Lung (tissue), 12 donors: ENCODE data around the gene NEDD9. TPM values are rescaled to one million over a fixed set of nuclear protein-coding genes. Genes with fewer than 3 reads are reported as not detected.

Source experiments
- ATAC-seq: fragments of 200-7000 bp; cut with Tn5 transposase; one replicate; pipeline ENCODE4 v1.9.1; 2020; ENCODE audit warnings: moderate number of reproducible peaks; ENCODE audit not compliant: insufficient read depth, low FRiP score
- DNase-seq, 3 donors: peaks; one replicate each; pipeline ENCODE4 v3.0.0-alpha.2; 2013 to 2017
- H3K27ac ChIP-seq, 2 donors: one replicate each; pipeline ENCODE4 v1.5.1; 2013; ENCODE audit warnings: mild to moderate bottlenecking in 2 of 2, moderate library complexity in 2 of 2, control low read depth in 1 of 2, inconsistent platforms in 1 of 2, low read depth in 1 of 2, low read length in 1 of 2
- H3K27me3 ChIP-seq, 3 donors: one replicate each; pipeline ENCODE4 v1.5.1; 2013; ENCODE audit warnings: low read length in 2 of 3; ENCODE audit not compliant: control insufficient read depth in 3 of 3, insufficient read depth in 3 of 3
- H3K36me3 ChIP-seq, 4 donors: one replicate each; pipeline ENCODE4 v1.5.1; 2013; ENCODE audit warnings: low read length in 4 of 4, mild to moderate bottlenecking in 1 of 4, moderate library complexity in 1 of 4; ENCODE audit not compliant: control insufficient read depth in 4 of 4, insufficient read depth in 4 of 4
- H3K4me1 ChIP-seq, 5 donors: one replicate each; pipeline ENCODE4 v1.5.1; 2013; ENCODE audit warnings: low read length in 5 of 5, mild to moderate bottlenecking in 2 of 5, moderate library complexity in 1 of 5; ENCODE audit not compliant: control insufficient read depth in 5 of 5, insufficient read depth in 5 of 5
- H3K4me3 ChIP-seq: one replicate; pipeline ENCODE4 v1.5.1; 2013; ENCODE audit warnings: mild to moderate bottlenecking, control low read depth, moderate library complexity
- H3K9ac ChIP-seq, 2 donors: one replicate each; pipeline ENCODE4 v1.5.1; 2013; ENCODE audit warnings: low read length in 2 of 2, control low read depth in 1 of 2; ENCODE audit not compliant: insufficient read depth in 1 of 2
- H3K9me3 ChIP-seq, 4 donors: one replicate each; pipeline ENCODE4 v1.5.1; 2013; ENCODE audit warnings: low read length in 3 of 4, mild to moderate bottlenecking in 1 of 4, moderate library complexity in 1 of 4; ENCODE audit not compliant: control insufficient read depth in 4 of 4, insufficient read depth in 3 of 4
- WGBS, 2 donors: extraction: QIAGEN DNeasy Blood & Tissue Kit; methylation state at CpG; one replicate each; pipeline ENCODE4 v1.1.7; 2013; 5-methylcytosine and 5-hydroxymethylcytosine counted together
- polyA plus RNA-seq, 2 donors: library from polyadenylated mRNA; stranded (reverse); fragments of 200-250 nt; gene quantifications; one replicate each; pipeline ENCODE4 v1.2.1, GENCODE V29; 2013
- total RNA-seq, 2 donors: library from RNA; depleted of rRNA in 1 of 2; stranded (reverse); fragments of >200 nt in 1 of 2; gene quantifications; one replicate each; pipeline ENCODE4 v1.2.1, GENCODE V29; 2014 to 2021
- TF ChIP-seq, protein P1 (sequence below): IDR thresholded peaks from 2 replicates; pipeline ENCODE4 v1.5.1; 2012; ENCODE audit warnings: mild to moderate bottlenecking; ENCODE audit errors: control extremely low read depth, extremely low read depth
- donor health status: control.
- donor health status: control.
- donor health status: Bipolar disorder and iron deficiency.
- donor health status: healthy.
- donor health status: DM: yes; HTN: yes; CAD: no.

NEDD9 gene
- total and polyA plus RNA-seq, 4 donors, result 28.2 to 158 (median 125) TPM

DNA sequence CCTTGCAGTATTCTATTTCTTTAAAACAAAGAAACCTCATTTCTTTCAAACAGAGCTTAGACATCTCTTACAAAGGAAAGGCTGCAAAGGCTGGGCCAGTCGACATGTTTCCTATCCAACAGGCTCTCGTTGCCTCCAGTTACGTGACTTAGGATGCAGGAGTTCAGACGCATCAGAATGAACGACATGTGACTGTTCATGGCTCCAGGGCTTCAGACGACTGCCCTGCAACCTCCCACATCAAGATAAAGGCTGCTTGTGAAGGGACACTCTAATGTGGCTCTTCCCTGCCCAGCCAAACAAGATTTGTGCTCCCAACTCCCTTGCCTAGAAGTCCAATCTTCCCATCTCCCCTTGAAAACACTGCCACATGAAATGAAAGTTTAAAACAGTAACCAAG is 14.3 kb upstream of the NEDD9 start:
- WGBS, 2 donors, result 84 to 94% methylated on average over 6 of the region's 6 CpGs

DNA sequence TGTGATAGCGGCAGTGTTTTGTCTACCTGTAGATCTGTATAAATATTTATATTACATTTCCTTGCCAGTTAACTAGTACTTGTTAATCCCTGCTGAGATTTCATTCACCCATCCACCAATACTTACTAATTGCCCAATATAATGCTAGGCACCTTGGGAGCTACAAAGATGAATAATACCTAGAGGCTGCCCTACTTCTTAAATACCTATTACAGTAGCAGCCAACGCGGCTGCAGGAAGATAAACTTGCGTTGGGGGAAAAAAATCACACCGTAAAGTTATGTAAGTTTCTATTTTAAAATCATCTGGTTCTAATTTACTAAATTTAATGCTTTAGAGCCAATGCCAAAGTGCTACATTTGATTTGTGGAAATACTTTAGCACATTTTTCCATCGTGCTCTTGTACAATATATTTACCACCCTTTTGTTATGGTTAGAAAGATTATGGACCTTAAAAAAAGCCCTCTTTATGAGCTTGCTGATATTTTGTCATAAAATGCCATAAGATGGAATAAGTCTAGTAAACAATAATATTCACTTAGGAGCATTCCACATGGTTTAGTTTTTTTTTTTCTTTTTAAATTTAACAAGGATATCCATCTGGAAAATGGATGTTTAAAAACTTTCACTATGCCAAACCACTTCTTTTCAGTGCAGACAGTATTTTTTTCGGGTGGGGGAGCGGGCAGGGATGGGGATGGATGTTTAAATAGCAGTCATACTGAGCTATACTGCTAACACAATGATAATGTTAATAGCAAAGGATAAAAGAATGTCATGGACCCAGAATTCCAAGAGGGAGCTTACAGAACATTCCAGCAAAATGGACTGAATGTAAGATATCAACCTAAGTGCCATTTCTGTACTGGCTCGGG is 13.2 kb upstream of the NEDD9 start:
- Histone ChIP-seq H3K9ac (no peak overlapping the region), H3K4me1 (peaks cover 0 to 16% (median 14%) of the 10 kb centered on the region in 5 donors), H3K27me3 (no peaks in the 10 kb centered on the region), H3K4me3 (no peak overlapping the region), H3K9me3 (peaks cover 0 to 5% (median 0%) of the 10 kb centered on the region in 4 donors), H3K36me3 (no peaks in the 10 kb centered on the region), H3K27ac (no peak overlapping the region)
- WGBS, 2 donors, result 53 to 81% methylated on average over 9 of the region's 9 CpGs
- DNase-seq, result no peak
- ATAC-seq, result no peak
- TF ChIP-seq, protein P1, sequence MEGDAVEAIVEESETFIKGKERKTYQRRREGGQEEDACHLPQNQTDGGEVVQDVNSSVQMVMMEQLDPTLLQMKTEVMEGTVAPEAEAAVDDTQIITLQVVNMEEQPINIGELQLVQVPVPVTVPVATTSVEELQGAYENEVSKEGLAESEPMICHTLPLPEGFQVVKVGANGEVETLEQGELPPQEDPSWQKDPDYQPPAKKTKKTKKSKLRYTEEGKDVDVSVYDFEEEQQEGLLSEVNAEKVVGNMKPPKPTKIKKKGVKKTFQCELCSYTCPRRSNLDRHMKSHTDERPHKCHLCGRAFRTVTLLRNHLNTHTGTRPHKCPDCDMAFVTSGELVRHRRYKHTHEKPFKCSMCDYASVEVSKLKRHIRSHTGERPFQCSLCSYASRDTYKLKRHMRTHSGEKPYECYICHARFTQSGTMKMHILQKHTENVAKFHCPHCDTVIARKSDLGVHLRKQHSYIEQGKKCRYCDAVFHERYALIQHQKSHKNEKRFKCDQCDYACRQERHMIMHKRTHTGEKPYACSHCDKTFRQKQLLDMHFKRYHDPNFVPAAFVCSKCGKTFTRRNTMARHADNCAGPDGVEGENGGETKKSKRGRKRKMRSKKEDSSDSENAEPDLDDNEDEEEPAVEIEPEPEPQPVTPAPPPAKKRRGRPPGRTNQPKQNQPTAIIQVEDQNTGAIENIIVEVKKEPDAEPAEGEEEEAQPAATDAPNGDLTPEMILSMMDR, result no peak

More for the DNA sequence above, 14.3 kb upstream of the NEDD9 start:
- Histone ChIP-seq H3K9me3 (peaks cover 0 to 5% (median 0%) of the 10 kb centered on the region in 4 donors), H3K27ac (no peak overlapping the region), H3K9ac (no peak overlapping the region), H3K36me3 (no peaks in the 10 kb centered on the region), H3K27me3 (no peaks in the 10 kb centered on the region), H3K4me3 (no peak overlapping the region), H3K4me1 (peaks cover 5 to 18% (median 17%) of the 10 kb centered on the region in 5 donors)
- TF ChIP-seq, protein P1, result no peak
- ATAC-seq (no peak), DNase-seq (no peak)

DNA sequence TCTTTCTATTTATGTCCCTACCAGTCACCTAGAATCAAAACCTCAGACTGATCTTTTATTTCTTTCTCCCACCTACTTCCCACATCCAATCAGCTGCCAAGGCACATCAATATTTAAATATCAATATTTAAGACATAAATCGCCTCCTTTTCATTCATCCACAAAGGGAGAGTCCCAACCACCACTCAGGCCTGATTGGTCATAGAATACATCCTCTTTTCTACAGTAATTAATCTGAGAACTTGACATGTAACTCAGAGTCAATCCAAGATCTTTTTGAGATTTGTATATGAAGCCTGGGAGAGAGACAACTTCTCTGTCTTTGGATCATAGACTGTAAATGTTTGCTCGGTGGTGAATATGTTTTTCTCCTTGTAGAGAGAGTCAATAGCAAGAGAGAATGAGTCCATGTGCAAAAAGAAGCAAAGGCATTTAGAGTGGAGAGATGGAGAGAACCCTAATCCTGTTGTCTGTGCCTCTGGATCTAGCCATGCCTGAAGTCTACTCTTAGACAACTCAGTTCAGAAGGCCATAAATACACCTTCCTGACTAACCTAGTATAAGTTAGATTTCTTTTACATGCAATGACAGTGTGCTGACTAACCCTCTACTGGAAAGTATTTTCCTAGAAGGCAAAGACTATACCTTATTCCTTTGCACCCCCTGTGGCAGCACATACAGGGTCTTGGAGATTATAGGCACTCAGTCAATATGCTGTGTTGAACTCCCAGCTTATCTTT is 12.1 kb upstream of the NEDD9 start:
- Histone ChIP-seq H3K4me3 (no peak overlapping the region), H3K9ac (no peak overlapping the region), H3K36me3 (no peaks in the 10 kb centered on the region), H3K27ac (no peak overlapping the region), H3K27me3 (no peaks in the 10 kb centered on the region), H3K4me1 (peaks cover 0 to 14% (median 12%) of the 10 kb centered on the region in 5 donors), H3K9me3 (peaks cover 0 to 4% (median 0%) of the 10 kb centered on the region in 4 donors)
- TF ChIP-seq, protein P1, result no peak
- DNase-seq (no peak), ATAC-seq (no peak)
- WGBS, 2 donors, result 49 to 69% methylated on average over 2 of the region's 2 CpGs
